Measurements from ENCODE around the gene GPR39. TPM values are rescaled to one million over a fixed set of nuclear protein-coding genes. Genes with fewer than 3 reads are reported as not detected.

The GPR39 gene
- total RNA-seq, 1 experiment from 2014 or later, result 34.8 TPM

GRCh38 chr2:132439703-132440398, 23.2 kb downstream of the GPR39 start:
- peak overlapping the region; percentile 71 for H3K4me2 ChIP-seq (ENCODE audit: low read length)
- H2AFZ ChIP-seq (ENCODE audit: low read length), result no peak overlapping the region

GRCh38 chr2:132441051-132441450, 24.4 kb downstream of the GPR39 start:
- POLR2A ChIA-PET (ENCODE audit: unreplicated experiment), result no interaction called here
- CTCF ChIA-PET, result no interaction called here
- Histone ChIP-seq H3K9ac (ENCODE audit: low read length) (no peak overlapping the region), H3K27ac (ENCODE audit: low read length) (peak overlapping the region; percentile 98), H3K79me2 (ENCODE audit: low read length) (peaks cover 86% of the 10 kb centered on the region), H3F3A (ENCODE audit: low read length, unreplicated experiment) (peaks cover 4% of the 10 kb centered on the region), H3K36me3 (ENCODE audit: low read depth, low read length) (0 out of 2 replicates have a peak, but pooled peaks cover 3% of the 10 kb centered on the region), H3K4me1 (ENCODE audit: insufficient read depth, low read length) (peaks cover 60% of the 10 kb centered on the region), H3K27me3 (ENCODE audit: low read length) (no peaks in the 10 kb centered on the region), H3K9me2 (replicated peaks; ENCODE audit: low read length) (no peaks in the 10 kb centered on the region), H4K20me1 (ENCODE audit: low read length) (no peaks in the 10 kb centered on the region), H2AFZ (ENCODE audit: low read length) (no peak overlapping the region), H3K4me3 (ENCODE audit: low read length) (no peak overlapping the region), H3K4me2 (ENCODE audit: low read length) (peak overlapping the region; percentile 8; the same call in 1 of the 2 replicates), H3K9me3 (ENCODE audit: low read length) (no peaks in the 10 kb centered on the region)
- intact Hi-C loops (cut with micrococcal nuclease), result no loop called here
- DNase-seq (no peak), ATAC-seq (no peak)
- no peak for TF ChIP-seq EZH2 (IDR thresholded peaks at IDR 0.05; ENCODE audit: low read length, unreplicated experiment)
- TF ChIP-seq CTCF (conservative IDR thresholded peaks at IDR 0.05; ENCODE audit: low read depth, low read length), result no peak
- no peak for TF ChIP-seq EZH2phosphoT487 (IDR thresholded peaks at IDR 0.05; ENCODE audit: borderline replicate concordance, low read length)
- no TSS peak for BruUV-seq (replicated peaks)

More at GRCh38 chr2:132439703-132440398, 23.2 kb downstream of the GPR39 start:
- ATAC-seq (peak; percentile 50), DNase-seq (peak; percentile 87)
- Histone ChIP-seq H3K27ac (ENCODE audit: low read length) (peak overlapping the region; percentile 98), H3K79me2 (ENCODE audit: low read length) (peaks cover 86% of the 10 kb centered on the region), H3K4me1 (ENCODE audit: insufficient read depth, low read length) (peaks cover 58% of the 10 kb centered on the region), H3K9me2 (replicated peaks; ENCODE audit: low read length) (no peaks in the 10 kb centered on the region), H3K9me3 (ENCODE audit: low read length) (no peaks in the 10 kb centered on the region), H4K20me1 (ENCODE audit: low read length) (no peaks in the 10 kb centered on the region), H3K36me3 (ENCODE audit: low read depth, low read length) (0 out of 2 replicates have a peak, but pooled peaks cover 4% of the 10 kb centered on the region), H3K27me3 (ENCODE audit: low read length) (no peaks in the 10 kb centered on the region), H3K9ac (ENCODE audit: low read length) (peak overlapping the region; percentile 82), H3F3A (ENCODE audit: low read length, unreplicated experiment) (peaks cover 4% of the 10 kb centered on the region), H3K4me3 (ENCODE audit: low read length) (peak overlapping the region; percentile 25; the same call in 1 of the 2 replicates)
- BruUV-seq (replicated peaks), result no TSS peak
- POLR2A ChIA-PET (ENCODE audit: unreplicated experiment), result interaction anchor here (0.7 to 1.5 kb wide), 3 partner anchors 10 to 550 kb away, joined by 3 to 6 read pairs (median 4); partner anchors contain the start of gene GPR39
- TF ChIP-seq EZH2phosphoT487 (IDR thresholded peaks at IDR 0.05; ENCODE audit: borderline replicate concordance, low read length), result no peak
- no peak for TF ChIP-seq EZH2 (IDR thresholded peaks at IDR 0.05; ENCODE audit: low read length, unreplicated experiment)
- TF ChIP-seq CTCF (conservative IDR thresholded peaks at IDR 0.05; ENCODE audit: low read depth, low read length), result no peak
- intact Hi-C loops (cut with micrococcal nuclease), result loop anchor here (5.0 kb wide), 2 partner anchors 88 to 727 kb away; no protein-coding TSS in a partner anchor
- CTCF ChIA-PET, result interaction anchor here (1.0 kb wide), 1 partner anchor 88 kb away, joined by 3 read pairs; no protein-coding TSS in a partner anchor

GRCh38 chr2:132442278-132442677, 25.7 kb downstream of the GPR39 start:
- DNase-seq, result no peak
- Histone ChIP-seq H3K4me3 (ENCODE audit: low read length) (no peak overlapping the region), H4K20me1 (ENCODE audit: low read length) (no peaks in the 10 kb centered on the region), H3K9me3 (ENCODE audit: low read length) (no peaks in the 10 kb centered on the region), H3F3A (ENCODE audit: low read length, unreplicated experiment) (peaks cover 4% of the 10 kb centered on the region), H3K9me2 (replicated peaks; ENCODE audit: low read length) (no peaks in the 10 kb centered on the region), H3K9ac (ENCODE audit: low read length) (no peak overlapping the region), H3K4me1 (ENCODE audit: insufficient read depth, low read length) (peaks cover 48% of the 10 kb centered on the region), H3K79me2 (ENCODE audit: low read length) (peaks cover 85% of the 10 kb centered on the region), H3K27ac (ENCODE audit: low read length) (no peak overlapping the region), H3K36me3 (ENCODE audit: low read depth, low read length) (0 out of 2 replicates have a peak, but pooled peaks cover 3% of the 10 kb centered on the region), H3K27me3 (ENCODE audit: low read length) (no peaks in the 10 kb centered on the region), H3K4me2 (ENCODE audit: low read length) (no peak overlapping the region), H2AFZ (ENCODE audit: low read length) (no peak overlapping the region)
- no peak for TF ChIP-seq EZH2phosphoT487 (IDR thresholded peaks at IDR 0.05; ENCODE audit: borderline replicate concordance, low read length)
- TF ChIP-seq CTCF (conservative IDR thresholded peaks at IDR 0.05; ENCODE audit: low read depth, low read length), result no peak
- TF ChIP-seq EZH2 (IDR thresholded peaks at IDR 0.05; ENCODE audit: low read length, unreplicated experiment), result no peak
- ATAC-seq, result no peak
- ChIA-PET POLR2A (ENCODE audit: unreplicated experiment) (no interaction called here), CTCF (no interaction called here)
- intact Hi-C loops (cut with micrococcal nuclease), result no loop called here
- BruUV-seq (replicated peaks), result no TSS peak

Measured in PC-3 (cell line).